Immature natural killer cell (primary cell): Measurements from ENCODE around the gene GPI. TPM values are rescaled to one million over a fixed set of nuclear protein-coding genes. Genes with fewer than 3 reads are reported as not detected.

ENCODE experiments used
- DNase-seq, 3 donors: peaks; one replicate each; pipeline ENCODE4 v3.0.0; 2022; ENCODE audit warnings: mixed read lengths in 1 of 3
- H3K27ac Mint-ChIP-seq, 6 donors: one replicate each; pipeline ENCODE4 v1.8.0; 2020; ENCODE audit warnings: mixed read lengths in 6 of 6, mild to moderate bottlenecking in 5 of 6, inconsistent platforms in 4 of 6, moderate library complexity in 3 of 6
- H3K27me3 Mint-ChIP-seq, 3 donors: one replicate each; pipeline ENCODE4 v1.8.0; 2020 to 2021; ENCODE audit warnings: low read depth in 3 of 3, mild to moderate bottlenecking in 3 of 3, mixed read lengths in 3 of 3, moderate library complexity in 3 of 3, inconsistent platforms in 1 of 3
- H3K36me3 Mint-ChIP-seq, 3 donors: one replicate each; pipeline ENCODE4 v1.8.0; 2020; ENCODE audit warnings: mixed read lengths in 3 of 3, inconsistent platforms in 2 of 3, mild to moderate bottlenecking in 2 of 3
- H3K4me1 Mint-ChIP-seq, 2 donors: one replicate each; pipeline ENCODE4 v1.8.0; 2020; ENCODE audit warnings: inconsistent platforms in 2 of 2, mild to moderate bottlenecking in 2 of 2, mixed read lengths in 2 of 2, moderate library complexity in 1 of 2
- H3K4me3 Mint-ChIP-seq, 5 donors: one replicate each; pipeline ENCODE4 v1.8.0; 2020; ENCODE audit warnings: mild to moderate bottlenecking in 5 of 5, mixed read lengths in 5 of 5, inconsistent platforms in 3 of 5, moderate library complexity in 3 of 5
- H3K9me3 Mint-ChIP-seq, 6 donors: one replicate each; pipeline ENCODE4 v1.8.0; 2020; ENCODE audit warnings: mild to moderate bottlenecking in 6 of 6, mixed read lengths in 6 of 6, inconsistent platforms in 4 of 6, moderate library complexity in 3 of 6
- polyA plus RNA-seq, 3 donors: library from polyadenylated mRNA; unstranded; fragments of 300-500 nt; fragmentation: Illumina TruSeq; gene quantifications; one replicate each; pipeline ENCODE4 v1.2.3, GENCODE V29; 2021

GPI gene
- polyA plus RNA-seq, 3 donors from 2014 or later = 112 to 161 (median 143) TPM

DNA sequence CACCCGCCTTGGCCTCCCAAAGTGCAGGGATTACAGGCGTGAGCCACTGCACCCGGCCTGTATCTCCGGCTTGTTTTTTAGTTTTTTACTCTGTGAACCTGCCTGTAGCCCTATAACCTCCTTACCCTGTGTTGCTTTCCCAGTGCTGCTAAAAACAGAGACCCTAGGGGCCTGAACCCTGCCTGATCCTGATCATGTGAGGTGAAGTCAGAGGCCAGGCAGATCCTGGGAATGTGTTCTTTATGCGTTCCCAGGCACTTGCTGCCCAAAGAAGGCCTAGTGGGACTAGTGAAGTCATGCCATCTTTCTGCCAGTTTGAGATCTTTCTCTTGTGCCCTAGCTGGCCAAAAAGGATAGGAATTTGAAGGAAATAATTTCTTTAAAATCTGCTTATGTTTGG is 67.8 kb downstream of the GPI start:
- no peak overlapping the region for H3K4me3 Mint-ChIP-seq
- H3K27me3 Mint-ChIP-seq = peaks cover 5 to 13% (median 7%) of the 10 kb centered on the region in 3 donors
- DNase-seq = no peak
- H3K4me1 Mint-ChIP-seq = peaks cover 33 to 53% of the 10 kb centered on the region in 2 donors
- no peak overlapping the region for H3K27ac Mint-ChIP-seq
- H3K36me3 Mint-ChIP-seq = peaks cover 0 to 14% (median 7%) of the 10 kb centered on the region in 3 donors
- H3K9me3 Mint-ChIP-seq = no peaks in the 10 kb centered on the region

- peaks cover 0 to 2% (median 2%) of the 10 kb centered on the region in 3 donors for H3K27me3 Mint-ChIP-seq
- peaks cover 5 to 23% (median 12%) of the 10 kb centered on the region in 3 donors for H3K36me3 Mint-ChIP-seq
- no peak overlapping the region for H3K27ac Mint-ChIP-seq
- H3K4me1 Mint-ChIP-seq = peaks cover 9 to 27% of the 10 kb centered on the region in 2 donors
- H3K4me3 Mint-ChIP-seq = no peak overlapping the region
- no peak for DNase-seq
- no peaks in the 10 kb centered on the region for H3K9me3 Mint-ChIP-seq
Measured at GRCh38 chr19:34436716-34437115, 71.7 kb downstream of the GPI start.

GRCh38 chr19:34448191-34448590 is 83.2 kb downstream of the GPI start:
- no peaks in the 10 kb centered on the region for H3K27me3 Mint-ChIP-seq
- no peak overlapping the region for H3K4me3 Mint-ChIP-seq
- peaks cover 2 to 4% of the 10 kb centered on the region in 2 donors for H3K4me1 Mint-ChIP-seq
- no peaks in the 10 kb centered on the region for H3K9me3 Mint-ChIP-seq
- H3K36me3 Mint-ChIP-seq = peaks cover 31 to 59% (median 33%) of the 10 kb centered on the region in 3 donors
- DNase-seq = no peak
- H3K27ac Mint-ChIP-seq = peak overlapping the region in 3 of 6 donors; percentile 6 to 73 (median 29)

Other genes starting within 250 kb of the GPI start
- gene LSM14A, start 192.7 kb upstream of the GPI start, polyA plus RNA-seq = 100 to 1,000 TPM; 120 to 175 (median 157) TPM
- 1 to 10 TPM in 2 of 3 donors, under 1 TPM in 1; 0.93 to 4.0 (median 2.7) TPM for gene GARRE1, start 110.6 kb upstream of the GPI start, polyA plus RNA-seq
- gene PDCD2L, start 39.2 kb downstream of the GPI start, polyA plus RNA-seq = 10 to 100 TPM in 2 of 3 donors, 1 to 10 TPM in 1; 6.5 to 14.3 (median 11.4) TPM
- gene UBA2, start 63.2 kb downstream of the GPI start, polyA plus RNA-seq = 10 to 100 TPM; 77.3 to 95.2 (median 87.4) TPM
- under 1 TPM in 1 of 3 donors, not detected in 2; 0.03 TPM for gene WTIP, start 116.6 kb downstream of the GPI start, polyA plus RNA-seq